NCI-H748 treated with DMSO at 0.1 percent for 48 hours (cell line): ENCODE data around the gene RANGRF.
A peak's percentile ranks its signal among the peaks of the same experiment; 100 is the strongest.

Experiments used
- DNase-seq: peaks from one replicate; lab custom pipeline; 2025; lab: John Stamatoyannopoulos, UW

The RANGRF gene

DNA sequence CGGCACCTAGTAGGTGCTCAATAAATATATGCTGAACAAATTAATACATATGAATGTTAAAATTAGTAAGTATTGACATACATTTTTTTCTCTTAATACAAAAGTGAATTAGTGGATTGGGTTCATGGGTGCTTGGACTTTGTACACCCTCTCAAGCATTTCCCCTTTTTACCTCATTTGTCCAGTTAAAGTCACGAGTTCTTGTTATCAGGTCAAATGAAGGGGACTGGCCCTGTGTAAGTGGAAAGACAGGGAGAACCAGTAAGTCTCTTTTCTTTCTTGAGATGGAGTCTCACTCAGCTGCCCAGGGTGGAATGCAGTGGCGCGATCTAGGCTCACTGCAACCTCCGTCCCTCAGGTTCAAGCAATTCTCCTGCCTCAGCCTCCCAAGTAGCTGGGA lies 13.7 kb upstream of the RANGRF start:
- no peak for DNase-seq

- DNase-seq, result no peak
Observed at GRCh38 chr17:8275421-8276290, 12.8 kb upstream of the RANGRF start.

DNA sequence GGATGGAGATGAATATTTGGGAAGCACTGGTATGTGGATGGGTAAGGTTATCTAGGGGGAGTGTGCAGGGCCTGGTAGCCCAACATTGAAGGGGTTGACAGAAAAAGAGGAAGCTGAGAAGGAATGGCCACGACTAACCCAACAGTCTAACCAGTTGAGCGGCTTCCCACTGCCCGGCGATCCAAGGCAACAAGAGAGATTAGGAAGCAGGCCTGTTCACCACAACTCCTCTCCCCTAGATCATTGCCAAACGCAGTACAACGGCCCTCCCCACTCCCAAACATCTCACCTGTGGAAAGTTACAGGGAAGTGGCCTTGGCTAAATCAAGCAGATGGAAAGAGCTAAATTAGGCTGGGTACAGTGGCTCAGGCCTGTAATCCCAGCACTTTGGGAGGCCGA lies 11.2 kb upstream of the RANGRF start:
- no peak for DNase-seq

DNA sequence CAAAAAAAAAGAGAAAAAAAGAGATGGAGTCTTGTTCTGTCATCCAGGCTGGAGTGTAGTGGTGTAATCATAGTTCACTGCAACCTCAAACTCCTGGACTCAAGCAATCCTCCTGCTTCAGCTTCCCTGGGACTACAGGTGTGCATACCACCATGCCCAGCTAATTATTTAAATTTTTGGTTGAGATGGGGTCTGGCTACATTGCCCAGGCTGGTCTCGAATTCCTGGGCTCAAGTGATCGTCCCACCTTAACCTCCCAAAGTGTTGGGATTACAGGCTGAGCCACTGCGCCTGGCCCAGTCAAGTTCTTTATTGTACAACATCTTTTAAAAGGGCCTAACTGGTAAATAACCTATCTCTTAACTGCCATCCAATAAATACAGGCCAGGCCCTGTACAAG lies 6.1 kb upstream of the RANGRF start:
- DNase-seq, result no peak

GRCh38 chr17:8283356-8283755 lies 5.1 kb upstream of the RANGRF start:
- no peak for DNase-seq

DNA sequence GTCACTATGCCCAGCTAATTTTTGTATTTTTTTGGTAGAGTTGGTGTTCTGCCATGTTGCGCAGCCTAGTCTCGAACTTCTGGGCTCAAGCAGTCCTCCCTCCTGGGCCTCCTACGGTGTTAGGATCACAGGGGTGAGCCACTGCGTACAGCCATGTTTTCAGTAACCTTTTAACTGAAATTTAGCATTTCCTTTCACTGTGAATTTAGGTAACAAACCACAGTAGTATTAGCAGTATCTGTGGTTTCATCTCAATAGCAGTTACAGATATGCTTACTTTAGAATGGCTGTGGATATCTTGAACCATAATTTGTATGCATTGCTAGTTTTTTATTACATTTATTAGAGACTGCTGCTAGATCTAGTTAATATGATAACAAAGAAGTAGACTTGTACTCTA lies 4.3 kb upstream of the RANGRF start:
- DNase-seq, result no peak

DNA sequence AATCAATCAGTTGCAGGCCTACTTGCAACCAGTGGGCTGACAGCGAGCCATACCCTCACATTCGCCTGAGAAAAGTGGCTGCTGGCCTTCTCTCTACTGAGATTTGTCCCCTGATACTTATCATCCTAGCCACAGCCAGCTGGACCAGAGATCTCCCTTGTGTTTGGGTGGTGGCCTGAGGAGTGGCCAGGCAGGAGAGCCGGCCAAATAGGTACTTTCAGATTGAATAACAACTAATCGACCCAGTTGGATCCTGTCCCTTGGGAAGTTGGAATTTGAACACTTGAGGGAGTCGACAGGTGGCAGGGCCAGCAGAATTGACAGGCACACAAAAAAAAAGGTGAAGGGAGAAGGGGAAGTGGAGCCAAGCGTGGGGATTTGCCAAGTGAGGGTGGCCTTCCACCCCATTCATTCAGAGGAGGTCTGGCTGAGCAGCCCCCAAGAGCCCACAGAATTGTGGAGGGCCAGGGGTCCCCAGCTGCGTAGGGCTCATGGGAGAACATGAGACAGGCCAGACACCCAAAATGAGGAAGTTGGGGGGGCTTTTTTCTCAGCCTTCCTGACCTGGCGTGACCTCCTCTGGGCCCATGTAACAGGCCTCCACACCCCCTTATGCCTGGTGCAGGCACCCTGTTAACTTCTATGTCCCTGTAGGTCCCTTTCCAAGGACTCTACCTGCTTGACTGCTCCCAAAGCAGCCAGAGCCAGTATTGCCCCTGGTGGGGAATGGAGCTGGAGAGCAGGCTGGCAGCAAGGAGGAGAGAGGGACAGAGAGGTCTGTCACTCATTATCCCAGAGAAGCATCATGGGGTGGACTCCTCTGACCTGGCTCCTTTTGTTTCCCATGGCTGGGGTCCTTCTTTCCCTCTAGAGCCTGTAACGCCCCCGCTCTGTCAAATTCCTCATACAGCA lies 2.9 kb upstream of the RANGRF start:
- DNase-seq, result no peak

DNA sequence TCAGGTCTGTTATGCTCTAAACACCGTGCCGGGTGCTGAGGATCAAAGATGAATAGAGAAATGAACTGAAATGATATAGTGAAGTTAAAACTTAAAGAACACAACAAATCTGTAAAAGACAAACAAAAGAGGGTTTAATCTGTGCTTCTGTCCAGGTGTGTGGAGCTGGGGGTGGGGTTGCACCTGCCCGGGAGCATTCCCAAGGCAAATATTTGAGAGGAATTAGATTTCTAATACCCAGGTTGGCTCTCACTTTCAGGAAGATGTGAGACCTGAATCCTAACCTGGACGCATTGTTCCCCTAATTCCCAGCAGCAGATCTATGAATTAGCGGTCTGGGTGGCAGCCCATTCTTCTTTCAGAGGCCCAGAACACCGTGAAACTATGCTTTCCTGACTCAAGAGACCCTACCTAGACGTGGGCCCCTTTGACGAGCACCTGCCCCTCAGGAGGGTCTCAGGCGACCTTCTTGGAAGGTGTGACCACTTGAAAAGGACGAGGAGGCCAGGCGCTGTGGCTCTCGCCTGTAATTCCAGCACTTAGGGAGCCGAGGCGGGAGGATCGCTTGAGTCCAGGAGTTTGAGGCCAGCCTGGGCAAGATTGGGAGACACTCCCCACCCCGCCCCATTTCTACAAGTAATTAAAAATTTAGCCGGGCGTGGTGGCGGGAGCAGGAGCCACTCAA lies 677 bp upstream of the RANGRF start:
- DNase-seq, result peak; percentile 21

DNA sequence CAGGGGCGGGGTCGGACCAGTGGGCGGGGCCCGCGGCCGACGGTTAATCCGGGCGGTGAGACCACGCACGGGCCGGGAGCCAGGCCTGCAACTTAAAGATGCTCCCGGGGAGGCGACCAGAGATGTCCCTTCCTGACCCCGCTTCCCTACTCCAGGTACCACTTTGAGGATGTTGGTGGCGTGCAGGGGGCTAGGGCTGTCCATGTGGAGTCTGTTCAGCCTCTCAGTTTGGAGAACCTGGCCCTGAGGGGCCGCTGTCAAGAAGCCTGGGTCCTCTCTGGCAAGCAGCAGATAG lies 580 bp downstream of the RANGRF start:
- peak; percentile 45 for DNase-seq

GRCh38 chr17:8290043-8290442 lies 1.6 kb downstream of the RANGRF start:
- no peak for DNase-seq

DNA sequence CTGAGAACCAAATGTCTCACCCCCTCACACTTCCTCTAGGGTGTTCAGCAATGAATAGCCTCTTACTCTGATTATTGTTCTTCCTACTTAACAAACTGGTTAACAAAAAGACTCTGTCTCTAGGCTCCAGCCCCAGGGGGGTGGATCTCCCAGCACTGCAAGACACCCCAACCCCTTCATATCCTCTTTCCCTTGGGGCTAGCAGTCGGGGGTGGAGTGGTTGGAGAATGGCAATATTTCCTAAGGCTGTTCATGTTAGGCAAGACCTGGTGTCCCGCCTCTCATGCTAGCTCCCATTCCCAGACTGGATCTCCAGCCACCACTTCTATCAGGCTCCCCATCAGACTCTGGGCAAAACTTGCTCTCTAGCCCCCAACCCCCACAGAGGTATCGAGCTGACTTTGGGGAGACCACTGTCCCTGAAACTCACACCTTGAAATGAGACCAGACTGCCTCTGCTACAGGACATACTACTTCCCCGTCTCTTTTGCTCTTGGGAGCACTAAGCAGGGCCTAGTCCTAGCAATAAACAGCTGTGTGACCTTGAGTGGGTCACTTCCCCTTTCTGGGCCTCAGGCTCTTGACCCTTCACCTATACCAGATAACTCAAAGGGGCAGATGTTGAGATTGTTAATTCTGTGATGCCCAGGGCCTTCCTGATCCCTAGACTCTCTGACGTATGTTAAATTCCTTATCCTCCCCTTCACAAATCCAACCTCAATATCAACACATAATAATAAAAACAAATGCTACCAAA lies 4.3 kb downstream of the RANGRF start:
- DNase-seq, result no peak

- no peak for DNase-seq
Observed at GRCh38 chr17:8294361-8294760, 5.9 kb downstream of the RANGRF start.

DNA sequence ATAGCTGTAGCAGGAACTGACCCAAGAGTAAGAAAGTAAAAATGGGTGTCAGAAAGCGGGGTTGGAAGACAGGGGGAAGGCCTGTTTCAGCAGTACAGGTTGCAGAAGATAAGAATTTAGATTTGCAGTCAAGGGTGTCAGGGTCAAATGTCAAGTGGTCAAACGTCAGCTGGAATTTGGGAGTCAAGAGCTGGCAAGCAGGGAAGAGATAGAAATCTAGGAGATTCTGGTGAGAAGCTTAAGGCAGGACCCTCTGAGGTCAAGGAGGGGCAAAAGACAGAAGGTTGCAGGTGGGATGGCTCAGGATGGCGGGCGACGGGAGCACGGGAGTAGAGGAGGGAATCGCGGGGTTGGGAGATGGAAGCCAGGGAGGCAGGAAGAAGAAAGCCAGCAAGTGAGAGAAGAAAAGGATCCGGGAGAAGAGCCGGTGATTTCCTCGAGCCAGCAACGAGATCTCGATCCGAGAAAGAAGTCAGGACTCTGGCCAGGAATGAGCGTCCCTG lies 6.4 kb downstream of the RANGRF start:
- DNase-seq, result no peak

GRCh38 chr17:8300226-8300625 lies 11.8 kb downstream of the RANGRF start:
- DNase-seq, result no peak

- peak; percentile 88 for DNase-seq
Observed at GRCh38 chr17:8300627-8301242, 12.3 kb downstream of the RANGRF start.

DNA sequence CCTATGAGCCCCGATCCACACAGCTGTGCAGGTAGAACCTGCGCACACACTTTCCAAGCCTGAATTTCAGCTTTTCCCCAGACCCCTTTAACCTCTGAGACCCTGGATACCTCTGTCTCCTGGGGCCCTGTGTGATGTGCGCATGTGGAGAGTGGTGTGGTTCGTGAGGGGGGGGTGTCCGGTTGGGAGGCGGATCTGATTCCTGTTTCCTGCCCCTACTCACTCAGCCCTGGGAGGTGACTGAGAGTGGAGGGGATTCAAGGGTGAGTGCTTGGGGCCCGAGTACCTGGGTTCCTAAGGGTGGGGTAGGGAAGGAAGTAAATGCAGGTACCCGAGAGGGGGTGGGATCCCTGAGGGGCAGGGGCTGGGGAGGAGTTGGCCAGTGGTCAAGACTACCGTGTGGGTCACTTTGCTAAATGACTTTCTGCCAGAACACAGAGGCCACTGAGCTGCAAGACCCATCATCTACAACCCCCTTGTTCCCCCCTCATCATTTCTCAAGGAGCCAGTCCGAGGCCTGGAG lies 22.2 kb downstream of the RANGRF start:
- DNase-seq, result no peak

DNA sequence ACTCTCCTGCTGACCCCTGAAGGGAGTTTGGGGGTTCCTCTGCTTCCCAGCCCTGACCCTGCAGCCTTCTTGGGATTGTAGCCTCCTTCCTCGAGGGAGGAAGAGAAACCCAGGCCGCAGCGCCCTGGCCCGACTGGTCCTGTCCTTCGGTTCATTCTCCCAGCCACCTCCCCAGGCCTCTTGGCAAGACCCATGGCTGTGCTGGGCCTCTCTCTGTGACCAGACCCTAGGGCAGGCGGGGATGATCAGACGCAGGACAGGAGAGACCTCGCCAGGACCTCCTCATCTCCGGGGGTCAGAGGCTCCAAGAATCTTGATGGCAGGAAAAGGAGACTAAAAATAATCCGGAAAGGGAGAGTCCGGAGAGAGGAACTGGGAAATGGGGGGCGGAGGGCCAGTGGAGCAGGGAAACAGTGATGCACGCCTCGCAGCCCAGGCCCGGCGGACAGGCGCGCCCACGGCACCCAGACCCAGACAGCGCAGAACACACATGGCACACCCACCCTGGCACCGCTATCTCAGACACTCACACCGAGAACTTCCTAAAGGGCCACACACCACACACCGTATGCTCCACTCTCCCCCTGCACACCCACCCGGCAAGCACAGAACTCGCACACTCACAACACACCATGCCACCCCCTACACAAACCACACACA lies 22.8 kb downstream of the RANGRF start:
- no peak for DNase-seq

DNA sequence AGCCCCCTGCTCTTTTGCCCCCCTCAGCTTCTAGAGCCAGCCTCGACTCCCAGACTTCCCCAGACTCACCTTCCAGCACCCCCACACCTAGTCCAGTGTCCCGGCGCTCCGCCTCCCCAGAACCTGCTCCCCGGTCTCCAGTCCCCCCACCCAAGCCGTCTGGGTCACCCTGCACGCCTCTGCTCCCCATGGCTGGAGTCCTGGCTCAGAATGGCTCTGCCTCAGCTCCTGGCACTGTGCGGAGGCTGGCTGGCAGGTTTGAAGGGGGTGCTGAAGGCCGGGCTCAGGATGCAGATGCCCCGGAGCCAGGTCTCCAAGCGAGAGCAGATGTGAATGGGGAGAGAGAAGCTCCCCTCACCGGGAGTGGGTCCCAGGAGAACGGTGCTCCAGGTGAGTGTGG lies 23.8 kb downstream of the RANGRF start:
- no peak for DNase-seq

- no peak for DNase-seq
Observed at GRCh38 chr17:8312726-8313600, 24.5 kb downstream of the RANGRF start.
